Measurements from ENCODE around the gene IL23A.
"Not testable (repeated sequence)": the region's sequence is repeated elsewhere in the genome, so short reads cannot be mapped to it uniquely, and the experiment has no call there.

Gene IL23A

DNA sequence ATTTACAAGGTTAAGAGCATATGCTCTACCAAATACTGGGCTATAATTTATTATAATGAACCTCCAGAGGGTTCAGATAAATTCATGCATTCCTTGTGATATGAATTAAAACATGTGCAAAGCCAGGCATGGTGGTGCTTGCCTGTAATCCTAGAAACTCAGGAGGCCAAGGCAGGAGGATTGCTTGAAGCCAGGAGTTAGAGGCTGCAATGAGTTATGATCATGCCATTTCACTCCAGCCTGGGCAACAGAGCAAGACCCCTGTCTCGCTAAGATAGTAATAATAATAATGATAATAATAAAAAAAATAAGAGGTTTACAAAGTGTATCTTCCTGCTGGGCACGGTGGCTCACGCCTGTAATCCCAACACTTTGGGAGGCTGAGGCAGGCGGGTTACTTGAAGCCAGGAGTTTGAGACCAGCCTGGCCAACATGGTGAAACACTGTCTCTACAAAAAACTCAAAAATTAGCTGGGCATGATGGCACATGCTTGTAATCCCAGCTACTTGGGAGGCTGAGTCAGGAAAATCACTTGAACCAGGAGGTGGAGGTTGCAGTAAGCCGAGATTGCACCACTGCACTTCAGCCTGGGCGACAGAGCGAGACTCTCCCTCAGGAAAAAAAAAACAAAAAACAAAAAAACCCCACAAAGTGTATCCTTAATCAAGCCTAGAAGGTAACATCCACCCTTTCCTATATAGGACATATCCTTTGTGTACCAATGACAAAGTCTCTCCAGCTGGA is 31.3 kb upstream of the IL23A start:
- no peaks in the 10 kb centered on the region for H3K9me3 ChIP-seq (ENCODE audit: control insufficient read depth, low read depth, low read length)
- no peak overlapping the region for H3K4me3 ChIP-seq (ENCODE audit: low read length)
- H3K36me3 ChIP-seq (ENCODE audit: control insufficient read depth, low read depth, low read length), result peaks cover 51% of the 10 kb centered on the region
- H3K9ac ChIP-seq (ENCODE audit: low read length), result no peak overlapping the region
- no peaks in the 10 kb centered on the region for H3K4me1 ChIP-seq (ENCODE audit: control insufficient read depth, low read depth, low read length)
- no peak overlapping the region for H3K27ac ChIP-seq (ENCODE audit: low read length)
- no peaks in the 10 kb centered on the region for H3K27me3 ChIP-seq (ENCODE audit: control insufficient read depth, insufficient read depth, low read length)

DNA sequence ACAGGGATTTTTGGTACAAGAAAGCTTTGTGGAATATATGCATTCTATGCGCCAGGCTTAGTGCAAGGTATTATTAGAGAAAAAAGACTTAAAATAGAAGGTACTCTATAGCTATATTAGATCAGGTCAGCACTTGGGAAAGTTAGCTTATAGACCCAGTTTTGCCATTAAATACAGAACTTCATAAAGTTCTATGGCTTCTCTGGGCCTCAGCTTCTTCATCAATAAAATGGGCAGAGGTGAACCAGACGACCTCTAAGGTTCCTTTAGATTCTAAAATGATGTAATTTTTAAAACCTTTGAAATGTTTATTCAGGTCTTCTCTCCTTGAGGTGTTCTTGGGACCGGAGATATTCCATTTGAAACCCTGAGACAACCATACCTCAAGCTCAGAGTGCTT is 30.0 kb upstream of the IL23A start:
- H3K9me3 ChIP-seq (ENCODE audit: control insufficient read depth, low read depth, low read length), result no peaks in the 10 kb centered on the region
- H3K27ac ChIP-seq (ENCODE audit: low read length), result no peak overlapping the region
- H3K27me3 ChIP-seq (ENCODE audit: control insufficient read depth, insufficient read depth, low read length), result no peaks in the 10 kb centered on the region
- peaks cover 51% of the 10 kb centered on the region for H3K36me3 ChIP-seq (ENCODE audit: control insufficient read depth, low read depth, low read length)
- no peaks in the 10 kb centered on the region for H3K4me1 ChIP-seq (ENCODE audit: control insufficient read depth, low read depth, low read length)
- no peak overlapping the region for H3K9ac ChIP-seq (ENCODE audit: low read length)
- H3K4me3 ChIP-seq (ENCODE audit: low read length), result no peak overlapping the region

DNA sequence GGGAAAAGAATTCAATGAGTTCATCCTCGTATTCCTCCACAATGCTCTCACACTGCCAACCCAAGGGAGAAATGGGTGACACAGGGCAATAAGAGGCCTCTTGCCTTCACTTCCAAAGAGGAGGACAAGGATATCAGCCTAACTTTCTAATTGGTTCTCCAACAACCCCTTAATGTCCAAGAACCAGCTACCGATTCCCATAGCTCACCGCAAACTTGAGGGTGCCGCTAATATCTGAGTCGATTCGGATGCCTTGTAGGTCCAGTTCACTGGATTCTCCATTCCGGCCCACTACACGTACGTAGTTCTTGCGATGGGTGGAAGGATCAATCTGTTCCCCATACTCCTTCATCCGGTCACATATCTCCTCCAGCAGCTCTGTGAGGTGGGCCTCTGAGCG is 27.7 kb upstream of the IL23A start:
- H3K9me3 ChIP-seq (ENCODE audit: control insufficient read depth, low read depth, low read length), result no peaks in the 10 kb centered on the region
- H3K36me3 ChIP-seq (ENCODE audit: control insufficient read depth, low read depth, low read length), result peaks cover 51% of the 10 kb centered on the region
- no peak overlapping the region for H3K4me3 ChIP-seq (ENCODE audit: low read length)
- H3K27me3 ChIP-seq (ENCODE audit: control insufficient read depth, insufficient read depth, low read length), result no peaks in the 10 kb centered on the region
- no peak overlapping the region for H3K27ac ChIP-seq (ENCODE audit: low read length)
- no peak overlapping the region for H3K9ac ChIP-seq (ENCODE audit: low read length)
- peaks cover 4% of the 10 kb centered on the region for H3K4me1 ChIP-seq (ENCODE audit: control insufficient read depth, low read depth, low read length)

DNA sequence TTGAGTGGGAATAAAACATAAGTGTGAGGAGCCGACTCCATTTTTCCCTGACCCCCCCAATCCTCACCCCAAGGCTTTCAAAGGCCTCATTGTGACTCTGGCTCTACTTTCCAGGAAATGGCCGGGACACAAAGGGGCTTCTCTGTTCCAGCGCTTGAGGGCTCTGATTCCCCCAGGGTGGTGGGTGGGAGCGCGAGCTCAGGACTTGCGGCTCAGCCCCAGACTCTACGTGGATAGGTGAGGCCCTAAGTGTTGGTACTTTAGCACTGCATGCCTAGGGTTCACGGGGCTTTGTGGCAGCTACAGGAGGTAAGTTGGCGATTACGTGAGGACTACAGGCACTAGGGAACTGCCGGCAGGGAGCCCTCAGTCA is 23.4 kb upstream of the IL23A start:
- H3K4me1 ChIP-seq (ENCODE audit: control insufficient read depth, low read depth, low read length), result peaks cover 4% of the 10 kb centered on the region
- H3K27me3 ChIP-seq (ENCODE audit: control insufficient read depth, insufficient read depth, low read length), result no peaks in the 10 kb centered on the region
- peaks cover 26% of the 10 kb centered on the region for H3K36me3 ChIP-seq (ENCODE audit: control insufficient read depth, low read depth, low read length)
- H3K9me3 ChIP-seq (ENCODE audit: control insufficient read depth, low read depth, low read length), result no peaks in the 10 kb centered on the region
- H3K9ac ChIP-seq (ENCODE audit: low read length), result peak overlapping the region; percentile 95
- peak overlapping the region; percentile 86 for H3K4me3 ChIP-seq (ENCODE audit: low read length)
- peak overlapping the region; percentile 72 for H3K27ac ChIP-seq (ENCODE audit: low read length)

DNA sequence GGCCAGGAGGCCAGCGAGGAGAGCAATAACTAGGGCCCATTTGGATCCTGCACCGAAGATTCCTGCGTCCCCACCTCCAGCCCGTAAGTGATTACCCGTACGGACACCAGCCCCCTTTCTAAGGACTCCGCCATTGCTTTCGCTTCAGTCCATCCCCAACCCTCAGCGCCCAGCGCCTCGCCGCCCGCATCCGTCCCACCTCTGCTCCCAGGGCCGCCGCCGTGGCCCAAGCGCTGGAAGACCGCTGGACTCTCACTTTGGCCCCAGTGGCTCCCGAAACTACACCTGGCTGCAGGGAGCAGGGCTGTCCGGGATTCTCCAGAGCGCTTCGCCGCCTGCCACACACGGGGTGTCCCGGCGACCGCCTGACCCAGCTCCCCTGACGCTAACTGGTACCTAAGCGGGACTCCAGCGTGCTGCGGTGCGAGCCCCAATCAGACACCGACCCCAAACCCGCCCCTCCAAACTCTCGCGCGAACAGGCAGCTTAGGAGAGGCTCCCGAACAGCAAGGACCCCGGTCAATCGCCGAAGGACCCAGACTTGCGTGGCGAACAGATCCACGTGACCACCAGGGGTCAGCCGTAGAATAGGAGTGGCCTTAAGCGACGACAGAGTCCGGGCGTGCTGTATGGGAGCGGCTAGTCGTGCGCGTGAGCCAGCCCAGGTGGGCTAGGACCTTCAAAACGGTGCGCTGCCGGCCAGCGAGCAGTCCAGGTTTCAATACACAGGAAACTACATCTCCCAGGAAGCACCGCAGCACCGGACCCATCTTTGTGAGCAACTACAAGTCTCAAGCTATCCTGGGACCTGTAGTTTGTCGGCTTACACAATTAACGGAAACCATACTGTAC is 22.8 kb upstream of the IL23A start, which contains the start of gene CNPY2:
Gene CNPY2, minus strand, starts transcription at position 367 of the 852 bp plus-strand sequence. CDS start 771 bp downstream, outside the sequence.
- Histone ChIP-seq H3K9ac (ENCODE audit: low read length) (peak within 1 kb of the TSS; percentile 95), H3K27ac (ENCODE audit: low read length) (peak within 1 kb of the TSS; percentile 72), H3K9me3 (ENCODE audit: control insufficient read depth, low read depth, low read length) (no peaks in the 10 kb centered on the region), H3K4me3 (ENCODE audit: low read length) (peak within 1 kb of the TSS; percentile 86), H3K4me1 (ENCODE audit: control insufficient read depth, low read depth, low read length) (peaks cover 4% of the 10 kb centered on the region), H3K27me3 (ENCODE audit: control insufficient read depth, insufficient read depth, low read length) (no peaks in the 10 kb centered on the region), H3K36me3 (ENCODE audit: control insufficient read depth, low read depth, low read length) (peaks cover 20% of the 10 kb centered on the region)

DNA sequence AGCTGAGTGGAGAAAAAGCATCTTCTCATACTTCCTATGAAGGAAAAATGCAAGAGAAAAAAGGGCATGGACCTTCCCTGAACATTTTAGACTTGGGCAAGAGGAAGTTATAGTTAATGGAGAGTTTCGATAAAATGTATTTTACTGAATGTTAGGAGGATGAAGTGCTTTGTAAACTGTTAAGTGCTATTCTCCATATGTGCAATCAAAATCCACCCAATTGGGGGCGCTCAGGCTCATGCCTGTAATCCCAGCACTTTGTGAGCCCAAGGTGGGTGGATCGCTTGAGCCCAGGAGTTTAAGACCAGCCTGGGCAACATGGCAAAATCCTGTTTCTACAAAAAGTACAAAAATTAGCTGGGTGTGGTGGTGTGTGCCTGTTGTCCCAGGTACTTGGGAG is 21.0 kb upstream of the IL23A start:
- no peak overlapping the region for H3K27ac ChIP-seq (ENCODE audit: low read length)

DNA sequence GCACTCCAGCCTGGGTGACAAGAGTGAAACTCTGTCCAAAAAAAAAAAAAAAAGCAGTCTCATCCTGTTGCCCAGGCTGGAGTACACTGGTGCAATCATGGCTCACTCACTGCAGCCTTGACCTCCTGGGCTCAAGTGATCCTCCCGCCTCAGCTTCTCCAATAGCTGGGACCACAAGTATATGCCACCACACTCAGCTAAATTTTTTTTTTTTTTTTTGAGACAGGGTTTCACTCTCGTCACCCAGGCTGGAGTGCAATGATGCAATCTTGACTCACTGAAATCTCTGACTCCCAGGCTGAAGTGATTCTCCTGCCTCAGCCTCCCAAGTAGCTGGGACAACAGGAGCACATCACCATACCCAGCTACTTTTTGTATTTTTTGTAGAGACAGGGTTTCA is 17.7 kb upstream of the IL23A start:
- Histone ChIP-seq H3K27me3 (ENCODE audit: control insufficient read depth, insufficient read depth, low read length) (no peaks in the 10 kb centered on the region), H3K4me3 (ENCODE audit: low read length) (no peak overlapping the region), H3K9me3 (ENCODE audit: control insufficient read depth, low read depth, low read length) (no peaks in the 10 kb centered on the region), H3K9ac (ENCODE audit: low read length) (no peak overlapping the region), H3K4me1 (ENCODE audit: control insufficient read depth, low read depth, low read length) (no peaks in the 10 kb centered on the region), H3K36me3 (ENCODE audit: control insufficient read depth, low read depth, low read length) (peaks cover 20% of the 10 kb centered on the region), H3K27ac (ENCODE audit: low read length) (no peak overlapping the region)

More for the DNA sequence above, 21.0 kb upstream of the IL23A start:
- H3K4me1 ChIP-seq (ENCODE audit: control insufficient read depth, low read depth, low read length), result peaks cover 4% of the 10 kb centered on the region
- H3K4me3 ChIP-seq (ENCODE audit: low read length), result no peak overlapping the region
- no peaks in the 10 kb centered on the region for H3K27me3 ChIP-seq (ENCODE audit: control insufficient read depth, insufficient read depth, low read length)
- H3K9ac ChIP-seq (ENCODE audit: low read length), result no peak overlapping the region
- no peaks in the 10 kb centered on the region for H3K9me3 ChIP-seq (ENCODE audit: control insufficient read depth, low read depth, low read length)
- H3K36me3 ChIP-seq (ENCODE audit: control insufficient read depth, low read depth, low read length), result peaks cover 18% of the 10 kb centered on the region

DNA sequence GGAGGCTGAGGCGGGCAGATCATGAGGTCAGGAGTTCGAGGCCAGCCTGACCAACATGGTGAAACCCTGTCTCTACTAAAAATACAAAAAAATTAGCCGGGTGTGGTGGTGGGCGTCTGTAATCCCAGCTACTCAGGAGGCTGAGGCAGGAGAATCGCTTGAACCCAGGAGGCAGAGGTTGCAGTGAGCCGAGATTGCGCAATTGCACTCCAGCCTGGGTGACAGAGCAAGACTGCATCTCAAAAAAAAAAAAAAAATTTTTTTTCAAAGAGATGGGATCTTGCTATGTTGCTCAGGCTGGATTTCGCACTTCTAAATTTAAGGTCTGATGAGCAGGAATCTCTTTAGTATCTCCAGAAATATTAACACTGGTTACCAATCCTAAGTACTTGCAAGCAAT is 17.1 kb upstream of the IL23A start:
- H3K4me1 ChIP-seq (ENCODE audit: control insufficient read depth, low read depth, low read length); H3K27ac ChIP-seq (ENCODE audit: low read length); H3K9me3 ChIP-seq (ENCODE audit: control insufficient read depth, low read depth, low read length); H3K9ac ChIP-seq (ENCODE audit: low read length); H3K27me3 ChIP-seq (ENCODE audit: control insufficient read depth, insufficient read depth, low read length); H3K4me3 ChIP-seq (ENCODE audit: low read length): not testable (repeated sequence)
- H3K36me3 ChIP-seq (ENCODE audit: control insufficient read depth, low read depth, low read length), result peaks cover 20% of the 10 kb centered on the region

DNA sequence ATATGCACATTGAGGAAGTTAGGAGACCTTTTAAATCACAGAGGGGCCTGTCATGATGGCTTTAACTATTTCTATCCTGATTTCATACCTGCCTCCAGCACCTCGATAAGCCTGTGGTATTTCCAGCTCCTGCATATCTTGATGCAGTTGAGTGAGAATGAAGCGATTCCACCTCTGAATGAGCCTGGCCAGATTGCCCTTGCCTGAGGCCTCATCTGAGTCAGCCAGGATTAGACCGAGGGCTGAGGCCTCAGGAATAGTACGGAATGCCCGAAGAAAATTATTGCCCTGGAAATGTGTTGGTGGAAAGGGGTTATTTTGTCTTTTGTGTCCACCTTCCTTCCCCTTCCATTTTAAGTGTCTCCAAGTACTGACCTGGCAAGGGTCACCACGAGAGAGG is 14.5 kb upstream of the IL23A start:
- H3K27me3 ChIP-seq (ENCODE audit: control insufficient read depth, insufficient read depth, low read length), result no peaks in the 10 kb centered on the region
- no peaks in the 10 kb centered on the region for H3K4me1 ChIP-seq (ENCODE audit: control insufficient read depth, low read depth, low read length)
- H3K36me3 ChIP-seq (ENCODE audit: control insufficient read depth, low read depth, low read length), result peaks cover 24% of the 10 kb centered on the region
- H3K9me3 ChIP-seq (ENCODE audit: control insufficient read depth, low read depth, low read length), result no peaks in the 10 kb centered on the region
- no peak overlapping the region for H3K9ac ChIP-seq (ENCODE audit: low read length)
- H3K4me3 ChIP-seq (ENCODE audit: low read length), result no peak overlapping the region
- no peak overlapping the region for H3K27ac ChIP-seq (ENCODE audit: low read length)

DNA sequence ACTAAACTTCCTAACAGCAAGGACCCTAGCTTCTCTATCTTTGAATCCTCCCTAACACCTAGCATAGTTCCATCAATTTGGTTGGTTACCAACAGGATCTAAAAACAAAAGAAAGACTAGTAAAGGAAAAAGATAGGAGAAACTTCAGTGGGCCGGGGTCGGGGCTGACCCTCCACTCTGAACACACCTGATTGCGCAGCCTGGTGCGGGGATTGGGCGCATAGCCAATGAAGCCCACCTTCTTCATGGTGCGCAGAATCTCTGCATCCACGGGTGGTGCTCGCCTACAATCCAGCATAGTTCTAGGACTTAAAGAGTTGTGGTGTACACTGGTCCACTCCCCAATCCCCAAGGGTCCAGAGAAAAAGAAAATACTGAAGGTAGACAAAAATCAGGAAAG is 12.6 kb upstream of the IL23A start:
- Histone ChIP-seq H3K9ac (ENCODE audit: low read length) (no peak overlapping the region), H3K27ac (ENCODE audit: low read length) (no peak overlapping the region), H3K4me1 (ENCODE audit: control insufficient read depth, low read depth, low read length) (no peaks in the 10 kb centered on the region), H3K36me3 (ENCODE audit: control insufficient read depth, low read depth, low read length) (peaks cover 20% of the 10 kb centered on the region), H3K27me3 (ENCODE audit: control insufficient read depth, insufficient read depth, low read length) (no peaks in the 10 kb centered on the region), H3K9me3 (ENCODE audit: control insufficient read depth, low read depth, low read length) (no peaks in the 10 kb centered on the region), H3K4me3 (ENCODE audit: low read length) (no peak overlapping the region)

DNA sequence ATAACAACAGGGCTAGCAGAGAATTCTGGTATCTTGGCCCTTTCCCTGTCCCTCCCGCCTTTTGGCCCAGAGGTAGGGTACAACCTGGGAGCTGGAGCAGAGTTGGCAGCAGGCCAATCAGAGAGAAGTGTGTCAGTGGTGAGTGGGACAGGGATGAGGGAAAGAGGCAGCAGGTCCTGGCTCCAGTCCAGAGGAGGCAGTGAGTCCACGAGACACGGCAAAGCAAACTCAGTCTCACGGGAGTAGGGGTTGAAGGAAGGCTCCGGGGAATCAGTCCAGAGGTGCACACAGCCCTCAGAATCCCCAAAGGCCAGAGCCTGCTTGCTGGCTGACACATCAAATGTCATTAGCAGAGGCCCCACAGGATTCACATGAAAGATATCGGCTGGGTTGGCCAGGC is 12.2 kb upstream of the IL23A start:
- Histone ChIP-seq H3K4me3 (ENCODE audit: low read length) (no peak overlapping the region), H3K27me3 (ENCODE audit: control insufficient read depth, insufficient read depth, low read length) (no peaks in the 10 kb centered on the region), H3K9ac (ENCODE audit: low read length) (no peak overlapping the region), H3K36me3 (ENCODE audit: control insufficient read depth, low read depth, low read length) (peaks cover 20% of the 10 kb centered on the region), H3K4me1 (ENCODE audit: control insufficient read depth, low read depth, low read length) (no peaks in the 10 kb centered on the region), H3K27ac (ENCODE audit: low read length) (no peak overlapping the region), H3K9me3 (ENCODE audit: control insufficient read depth, low read depth, low read length) (no peaks in the 10 kb centered on the region)

All from iPS-18a (cell line).